Stimulated activated CD4-positive, alpha-beta T cell treated with anti-CD3 and anti-CD28 coated beads, Interleukin-12 subunit alpha, Interleukin-12 subunit beta, amount 100 ng/mL, for 24 hours (primary cell): ENCODE data around the gene CGREF1.

Experiments
- DNase-seq, 2 experiments: peaks; one replicate each; pipeline ENCODE4 v3.0.0-alpha.2; 2020; ENCODE audit warnings: low read depth in 2 of 2

CGREF1 gene

GRCh38 chr2:27118525-27119329, at the start of gene CGREF1:
Gene CGREF1, minus strand, starts transcription at chr2:27119128. Its CDS starts 14,762 bp downstream, at chr2:27104366.
- DNase-seq = no peak

DNA sequence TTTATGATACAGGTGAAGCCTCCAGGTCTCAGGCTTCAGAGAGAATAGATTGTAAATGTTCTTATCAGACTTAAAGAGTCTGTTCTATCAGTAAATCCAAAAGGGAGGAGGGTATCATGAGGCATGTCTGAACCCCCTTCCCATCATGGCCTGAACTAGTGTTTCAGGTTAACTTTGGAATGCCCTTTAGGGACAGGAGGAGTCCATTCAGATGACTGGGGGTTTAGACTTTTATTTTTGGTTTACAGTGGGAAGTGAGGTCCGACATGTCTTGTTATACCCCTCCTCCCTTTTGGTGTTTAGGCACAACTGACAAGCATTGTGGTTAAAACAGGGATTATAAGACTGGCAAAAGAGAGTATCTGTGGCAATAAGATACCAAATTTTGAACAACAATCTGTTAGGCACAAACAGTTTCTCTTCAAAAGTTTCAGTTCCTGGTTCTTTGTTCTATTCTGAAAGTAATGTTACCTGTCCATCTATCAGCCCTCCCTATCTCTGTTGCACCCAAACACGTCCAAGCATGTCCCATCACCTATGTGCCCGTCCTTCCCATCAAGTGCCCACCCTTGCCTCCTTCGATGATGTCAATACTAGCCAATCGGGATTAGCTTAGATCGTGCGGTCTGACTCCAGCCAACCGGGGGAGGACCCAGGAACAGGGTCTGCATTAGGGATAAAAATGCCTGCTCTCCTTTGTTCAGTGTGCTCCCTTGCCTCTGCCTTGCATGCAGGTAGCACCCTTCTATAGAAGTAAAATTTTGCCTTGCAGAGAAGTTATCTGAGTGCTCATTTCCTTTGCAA, 46.2 kb upstream of the CGREF1 start:
- DNase-seq = no peak

- DNase-seq = no peak
These were observed 43.5 kb upstream of the CGREF1 start for GRCh38 chr2:27162151-27163121.

GRCh38 chr2:27160191-27160590, 41.3 kb upstream of the CGREF1 start:
- DNase-seq = no peak

GRCh38 chr2:27159271-27159670, 40.3 kb upstream of the CGREF1 start:
- DNase-seq = no peak

GRCh38 chr2:27158468-27158867, 39.5 kb upstream of the CGREF1 start:
- DNase-seq = no peak

DNA sequence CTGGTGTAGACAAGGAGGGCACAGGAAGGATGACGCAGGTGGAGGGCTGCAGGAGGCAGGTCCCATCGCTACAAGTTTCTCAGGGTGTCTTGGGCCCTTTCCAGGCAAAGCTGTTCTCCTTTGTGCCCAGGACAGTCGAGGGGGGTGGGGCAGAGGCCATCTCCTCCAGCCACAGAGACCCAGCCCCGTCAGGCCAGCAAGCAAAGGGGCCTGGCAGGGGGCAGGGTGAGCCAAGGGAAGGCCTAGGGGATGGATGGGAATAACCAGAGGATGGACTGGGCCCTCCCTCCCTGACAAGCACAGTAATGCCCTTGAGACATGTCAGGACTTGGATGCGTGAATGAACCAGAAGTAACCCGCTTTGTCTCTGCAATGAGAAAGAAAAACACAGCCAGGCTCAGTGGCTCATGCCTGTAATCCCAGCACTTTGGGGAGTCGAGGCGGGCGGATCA, 36.2 kb upstream of the CGREF1 start:
- DNase-seq = no peak

DNA sequence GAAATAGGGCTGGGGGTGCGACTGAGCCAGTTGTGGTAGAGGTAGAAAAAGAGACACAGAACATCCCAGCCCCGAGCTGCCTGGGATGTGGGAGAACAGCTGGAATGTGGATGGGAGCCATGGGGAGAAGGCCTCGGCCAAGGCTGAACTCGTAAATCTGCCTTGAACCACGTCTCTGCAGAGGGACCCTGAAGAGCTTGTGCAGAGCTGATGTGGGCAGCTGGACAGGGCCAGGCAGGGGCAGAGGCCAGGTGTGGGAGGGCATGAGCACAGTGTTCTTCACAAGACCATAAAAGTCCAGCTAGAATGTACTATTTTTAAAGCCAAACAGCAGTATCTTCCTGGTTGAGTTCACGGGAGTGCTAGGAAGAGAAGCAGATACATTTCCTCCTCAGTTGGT, 35.6 kb upstream of the CGREF1 start:
- DNase-seq = no peak

- DNase-seq = no peak
These were observed 34.0 kb upstream of the CGREF1 start for GRCh38 chr2:27152796-27153464.

- no peak for DNase-seq
These were observed 33.3 kb upstream of the CGREF1 start for GRCh38 chr2:27152102-27152795.

GRCh38 chr2:27150639-27151230, 31.8 kb upstream of the CGREF1 start:
- DNase-seq = no peak

DNA sequence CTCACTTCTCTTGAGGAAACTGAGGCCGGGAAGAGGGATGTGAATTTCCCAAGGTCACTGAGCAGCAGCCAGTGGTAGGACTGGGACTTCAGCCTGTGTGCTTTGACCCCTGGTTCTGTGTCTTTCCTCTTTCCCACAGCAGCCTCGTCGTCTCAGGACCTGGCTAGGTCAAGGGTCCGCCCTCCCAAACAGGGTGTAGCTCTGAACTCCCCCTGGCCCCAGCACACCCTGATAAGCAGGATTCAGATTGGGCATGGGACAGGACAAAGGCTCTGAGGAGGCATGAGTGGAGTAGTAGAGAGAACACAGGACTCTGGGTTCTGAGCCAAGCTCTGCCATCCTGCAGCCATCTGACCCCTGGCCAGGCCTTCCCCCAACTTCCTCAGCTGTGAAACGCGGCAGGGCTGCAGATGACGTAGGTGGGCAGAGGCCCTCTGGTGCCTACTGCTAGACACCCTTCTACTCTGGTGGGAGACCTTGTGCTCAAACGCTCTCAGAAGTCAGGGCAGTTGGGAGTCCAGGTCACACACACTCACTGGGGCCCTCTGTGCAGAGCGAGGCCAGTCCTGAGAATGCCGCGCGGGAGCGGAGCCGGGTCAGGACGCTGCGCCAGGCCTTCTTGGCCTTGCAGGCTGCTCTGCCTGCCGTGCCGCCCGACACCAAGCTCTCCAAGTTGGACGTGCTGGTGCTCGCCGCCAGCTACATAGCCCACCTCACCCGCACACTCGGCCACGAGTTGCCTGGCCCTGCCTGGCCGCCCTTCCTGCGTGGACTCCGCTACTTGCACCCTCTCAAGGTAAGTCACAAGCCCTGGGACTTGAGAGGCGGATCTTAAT, 30.9 kb upstream of the CGREF1 start:
- DNase-seq = no peak

GRCh38 chr2:27148801-27149439, 30.0 kb upstream of the CGREF1 start, which contains the start of gene TCF23:
Gene TCF23, plus strand, starts transcription at chr2:27149004. Its CDS starts 130 bp downstream, at chr2:27149134.
- DNase-seq = no peak

DNA sequence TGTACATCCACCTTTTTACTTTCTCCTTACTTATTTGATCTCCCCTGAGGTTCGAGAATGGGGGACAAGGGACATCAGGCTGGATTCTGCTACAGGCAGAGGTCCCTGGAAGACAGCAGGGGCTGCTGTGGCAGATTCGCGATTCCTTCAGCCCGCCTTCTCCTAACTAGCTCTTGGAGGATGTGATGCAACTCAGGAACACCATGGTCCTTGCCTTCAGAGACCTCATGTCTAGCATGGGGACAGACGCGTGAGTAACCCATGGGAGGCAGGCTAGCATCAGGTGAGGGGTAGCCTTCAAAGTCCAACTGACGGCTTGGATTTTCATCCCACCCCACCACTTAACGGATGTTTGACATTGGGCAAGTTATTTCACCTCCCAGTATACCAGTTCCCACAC, 29.0 kb upstream of the CGREF1 start:
- no peak for DNase-seq

GRCh38 chr2:27145682-27146081, 26.8 kb upstream of the CGREF1 start:
- DNase-seq = no peak

DNA sequence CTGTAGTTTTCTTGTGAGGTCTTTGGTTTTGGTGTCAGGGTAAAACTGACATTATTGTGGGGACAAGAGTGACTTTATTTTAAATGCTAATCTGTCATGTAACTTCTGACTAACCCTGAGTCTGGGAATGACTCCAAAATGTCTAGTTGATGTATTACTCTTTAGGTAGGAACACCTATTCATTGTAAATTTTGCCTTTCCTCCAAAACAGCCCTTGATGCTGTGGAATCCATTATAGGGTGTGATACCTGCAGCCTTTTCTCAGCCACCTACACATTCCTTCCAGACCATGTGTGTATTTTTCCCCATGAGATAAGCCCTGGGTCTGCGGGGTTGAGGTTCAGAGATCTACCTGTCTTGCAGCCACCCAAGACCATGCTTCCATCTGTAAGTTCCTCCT, 24.4 kb upstream of the CGREF1 start:
- no peak for DNase-seq

DNA sequence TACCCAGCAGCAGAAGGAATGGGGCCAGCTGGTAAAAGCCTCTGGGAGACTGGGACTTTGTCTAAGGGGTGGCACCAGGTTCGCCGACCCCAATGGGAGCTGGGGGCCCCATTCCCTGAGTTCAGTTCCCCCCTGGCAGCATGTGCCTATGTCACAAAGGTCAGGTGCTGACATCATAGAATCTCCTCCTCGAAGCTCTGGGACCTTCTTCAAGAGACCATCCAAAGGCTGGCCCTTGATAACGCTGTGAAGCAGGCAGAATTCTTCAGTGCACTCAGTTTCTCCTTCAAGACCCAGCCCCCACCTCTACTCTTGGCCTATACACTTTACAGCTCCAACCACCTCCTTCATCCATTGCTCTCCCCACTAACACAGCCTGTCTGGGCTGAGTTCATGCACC, 20.4 kb upstream of the CGREF1 start, which contains the start of gene PRR30:
Gene PRR30 (minus strand): TSS at position 101 of the 400 bp plus-strand sequence. CDS start 1,081 bp downstream, outside the sequence.
- no peak for DNase-seq

GRCh38 chr2:27138111-27138510, 19.2 kb upstream of the CGREF1 start:
- no peak for DNase-seq
